Upper lobe of left lung (tissue), 6 donors: ENCODE data around the gene ABL2. TPM values are rescaled to one million over a fixed set of nuclear protein-coding genes. Genes with fewer than 3 reads are reported as not detected.

Experiments used
- ATAC-seq, 2 donors: fragments of 200-7000 bp; cut with Tn5 transposase; one replicate each; pipeline ENCODE4 v1.9.1; 2022; ENCODE audit warnings: mild to moderate bottlenecking in 2 of 2, moderate library complexity in 2 of 2; ENCODE audit not compliant: low FRiP score in 2 of 2
- DNase-seq, 2 donors: peaks; one replicate each; pipeline ENCODE4 v3.0.0-alpha.2; 2019 to 2020
- H3K27ac ChIP-seq, 4 donors: fragments of 200-600 bp; sonication (generic); one replicate each; pipeline ENCODE4 v1.5.1; 2016 to 2019
- H3K27me3 ChIP-seq, 4 donors: fragments of 200-600 bp; sonication (generic); one replicate each; pipeline ENCODE4 v1.5.1; 2017 to 2019
- H3K36me3 ChIP-seq, 4 donors: fragments of 200-600 bp; sonication (generic); one replicate each; pipeline ENCODE4 v1.5.1; 2016 to 2019
- H3K4me1 ChIP-seq, 4 donors: fragments of 200-600 bp; sonication (generic); one replicate each; pipeline ENCODE4 v1.5.1; 2018 to 2019
- H3K4me3 ChIP-seq, 4 donors: fragments of 200-600 bp; sonication (generic); one replicate each; pipeline ENCODE4 v1.5.1; 2017 to 2019; ENCODE audit warnings: mild to moderate bottlenecking in 2 of 4, moderate library complexity in 1 of 4
- H3K9me3 ChIP-seq, 4 donors: fragments of 200-600 bp; sonication (generic); one replicate each; pipeline ENCODE4 v1.5.1; 2018 to 2019
- EP300 ChIP-seq, 4 donors: sonication (generic); formaldehyde crosslinking; IDR thresholded peaks; one replicate each; pipeline ENCODE4 v1.5.1; 2017; ENCODE audit warnings: antibody characterized with exemption in 4 of 4, control low read depth in 2 of 4
- POLR2A ChIP-seq, 4 donors: fragments of 450-650 bp; IDR thresholded peaks; one replicate each; pipeline ENCODE4 v1.5.1; 2016 to 2017; ENCODE audit warnings: antibody characterized with exemption in 4 of 4, mild to moderate bottlenecking in 2 of 4
- POLR2AphosphoS5 ChIP-seq, 2 donors: sonication (generic); formaldehyde crosslinking; IDR thresholded peaks; one replicate each; pipeline ENCODE4 v1.5.1; 2017; ENCODE audit warnings: antibody characterized with exemption in 2 of 2
- WGBS, 2 donors: methylation state at CpG; one replicate each; pipeline ENCODE4 v1.1.5; 2017 to 2018; 5-methylcytosine and 5-hydroxymethylcytosine counted together
- total RNA-seq, 6 donors: library from RNA; depleted of rRNA in 4 of 6; stranded (reverse); fragments of >200 nt in 4 of 6; gene quantifications; one replicate each; pipeline versions ENCODE4 v1.1.0 to v1.2.1, GENCODE V29; 2016 to 2021
- TF ChIP-seq, protein P1 (sequence below), 6 experiments: fragments of 450-650 bp in 4 of 6; fragments of 200-600 bp in 2 of 6; sonication (generic) in 2 of 6; IDR thresholded peaks; one replicate each; pipeline ENCODE4 v1.5.1; 2016 to 2019; ENCODE audit warnings: antibody characterized with exemption in 6 of 6
- donor health status: DM: no; HTN: no; CAD: no; lungs with moderate emphysema.
- donor health status: DM: no; HTN: yes; CAD: no; lungs with severe emphysema.

The ABL2 gene
- total RNA-seq, 6 donors from 2014 or later, result 17.2 to 31.3 (median 22.9) TPM

DNA sequence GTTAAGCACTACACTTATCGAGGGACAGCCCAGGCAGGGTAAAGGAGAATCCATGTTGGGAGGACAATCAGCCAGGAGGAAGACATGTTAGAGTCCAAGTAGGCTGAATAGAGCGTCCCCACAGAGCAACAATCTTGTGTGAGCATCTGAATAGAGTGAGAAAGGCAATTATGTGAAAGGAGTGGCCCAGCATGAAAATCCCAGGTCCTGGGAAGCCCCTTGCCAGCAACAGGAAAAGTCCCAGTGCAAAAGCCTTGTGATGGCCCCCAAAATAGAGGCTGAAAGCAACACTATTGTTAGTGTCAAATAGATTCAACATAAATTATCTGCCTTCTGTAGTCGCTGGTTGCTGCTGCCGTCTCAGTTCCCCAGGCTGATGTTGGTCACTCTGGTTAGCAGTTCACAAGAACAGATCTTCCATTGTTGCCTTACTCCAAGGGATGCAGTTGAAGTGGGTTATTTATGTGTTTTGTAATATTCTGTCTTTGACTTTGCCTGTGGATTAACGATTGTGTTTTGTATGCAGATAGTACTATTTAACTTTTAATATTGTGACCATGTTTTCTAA is 12.1 kb upstream of the ABL2 start:
- H3K27me3 ChIP-seq, result no peaks in the 10 kb centered on the region
- WGBS, 2 donors, result 84 to 87% methylated on average over 5 of the region's 5 CpGs
- no peak for DNase-seq
- no peak overlapping the region for H3K27ac ChIP-seq
- H3K4me3 ChIP-seq, result no peak overlapping the region
- H3K4me1 ChIP-seq, result no peaks in the 10 kb centered on the region
- TF ChIP-seq POLR2AphosphoS5 (IDR thresholded peaks at IDR 0.05) (no peak), POLR2A (IDR thresholded peaks at IDR 0.05) (no peak), EP300 (IDR thresholded peaks at IDR 0.05) (no peak)
- TF ChIP-seq, protein P1, sequence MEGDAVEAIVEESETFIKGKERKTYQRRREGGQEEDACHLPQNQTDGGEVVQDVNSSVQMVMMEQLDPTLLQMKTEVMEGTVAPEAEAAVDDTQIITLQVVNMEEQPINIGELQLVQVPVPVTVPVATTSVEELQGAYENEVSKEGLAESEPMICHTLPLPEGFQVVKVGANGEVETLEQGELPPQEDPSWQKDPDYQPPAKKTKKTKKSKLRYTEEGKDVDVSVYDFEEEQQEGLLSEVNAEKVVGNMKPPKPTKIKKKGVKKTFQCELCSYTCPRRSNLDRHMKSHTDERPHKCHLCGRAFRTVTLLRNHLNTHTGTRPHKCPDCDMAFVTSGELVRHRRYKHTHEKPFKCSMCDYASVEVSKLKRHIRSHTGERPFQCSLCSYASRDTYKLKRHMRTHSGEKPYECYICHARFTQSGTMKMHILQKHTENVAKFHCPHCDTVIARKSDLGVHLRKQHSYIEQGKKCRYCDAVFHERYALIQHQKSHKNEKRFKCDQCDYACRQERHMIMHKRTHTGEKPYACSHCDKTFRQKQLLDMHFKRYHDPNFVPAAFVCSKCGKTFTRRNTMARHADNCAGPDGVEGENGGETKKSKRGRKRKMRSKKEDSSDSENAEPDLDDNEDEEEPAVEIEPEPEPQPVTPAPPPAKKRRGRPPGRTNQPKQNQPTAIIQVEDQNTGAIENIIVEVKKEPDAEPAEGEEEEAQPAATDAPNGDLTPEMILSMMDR (IDR thresholded peaks at IDR 0.05), result no peak
- no peak for ATAC-seq
- no peaks in the 10 kb centered on the region for H3K9me3 ChIP-seq
- H3K36me3 ChIP-seq, result no peaks in the 10 kb centered on the region

GRCh38 chr1:179237222-179237621 is 7.7 kb upstream of the ABL2 start:
- ATAC-seq, result no peak

GRCh38 chr1:179234863-179235262 is 5.4 kb upstream of the ABL2 start:
- no peaks in the 10 kb centered on the region for H3K27me3 ChIP-seq
- no peak overlapping the region for H3K4me3 ChIP-seq
- no peaks in the 10 kb centered on the region for H3K9me3 ChIP-seq
- 90 to 93% methylated on average over 1 of the region's 1 CpG for WGBS, 2 donors
- no peak for ATAC-seq
- TF ChIP-seq POLR2AphosphoS5 (IDR thresholded peaks at IDR 0.05) (no peak), EP300 (IDR thresholded peaks at IDR 0.05) (no peak), POLR2A (IDR thresholded peaks at IDR 0.05) (no peak)
- TF ChIP-seq, protein P1 (IDR thresholded peaks at IDR 0.05), result no peak
- DNase-seq, result no peak
- H3K4me1 ChIP-seq, result peaks cover 0 to 7% (median 5%) of the 10 kb centered on the region in 4 donors
- no peak overlapping the region for H3K27ac ChIP-seq
- H3K36me3 ChIP-seq, result no peaks in the 10 kb centered on the region

More at GRCh38 chr1:179237222-179237621, 7.7 kb upstream of the ABL2 start:
- DNase-seq, result no peak
- Histone ChIP-seq H3K27me3 (no peaks in the 10 kb centered on the region), H3K36me3 (no peaks in the 10 kb centered on the region), H3K27ac (no peak overlapping the region), H3K4me3 (no peak overlapping the region), H3K4me1 (no peaks in the 10 kb centered on the region), H3K9me3 (no peaks in the 10 kb centered on the region)
- no peak for TF ChIP-seq POLR2A (IDR thresholded peaks at IDR 0.05)
- TF ChIP-seq EP300 (IDR thresholded peaks at IDR 0.05), result no peak
- TF ChIP-seq, protein P1 (IDR thresholded peaks at IDR 0.05), result no peak
- no peak for TF ChIP-seq POLR2AphosphoS5 (IDR thresholded peaks at IDR 0.05)
- WGBS, 2 donors, result 70 to 83% methylated on average over 4 of the region's 4 CpGs

GRCh38 chr1:179231923-179232322 is 2.4 kb upstream of the ABL2 start:
- DNase-seq, result no peak
- no peak for TF ChIP-seq EP300 (IDR thresholded peaks at IDR 0.05)
- TF ChIP-seq, protein P1 (IDR thresholded peaks at IDR 0.05), result no peak
- TF ChIP-seq POLR2AphosphoS5 (IDR thresholded peaks at IDR 0.05), result no peak
- no peak for TF ChIP-seq POLR2A (IDR thresholded peaks at IDR 0.05)
- Histone ChIP-seq H3K27me3 (no peaks in the 10 kb centered on the region), H3K9me3 (no peaks in the 10 kb centered on the region), H3K4me1 (peaks cover 13 to 21% (median 19%) of the 10 kb centered on the region in 4 donors), H3K4me3 (no peak overlapping the region), H3K27ac (no peak overlapping the region), H3K36me3 (no peaks in the 10 kb centered on the region)
- no peak for ATAC-seq
- 97 to 98% methylated on average over 4 of the region's 4 CpGs for WGBS, 2 donors

GRCh38 chr1:179230721-179231120 is 1.2 kb upstream of the ABL2 start:
- no peaks in the 10 kb centered on the region for H3K27me3 ChIP-seq
- H3K4me3 ChIP-seq, result no peak overlapping the region
- H3K9me3 ChIP-seq, result no peaks in the 10 kb centered on the region
- no peaks in the 10 kb centered on the region for H3K36me3 ChIP-seq
- no peak for ATAC-seq
- TF ChIP-seq EP300 (IDR thresholded peaks at IDR 0.05) (no peak), POLR2AphosphoS5 (IDR thresholded peaks at IDR 0.05) (no peak), POLR2A (IDR thresholded peaks at IDR 0.05) (no peak)
- TF ChIP-seq, protein P1 (IDR thresholded peaks at IDR 0.05), result no peak
- WGBS, 2 donors, result 56 to 57% methylated on average over 3 of the region's 3 CpGs
- no peak for DNase-seq
- H3K4me1 ChIP-seq, result peaks cover 14 to 21% (median 19%) of the 10 kb centered on the region in 4 donors
- H3K27ac ChIP-seq, result no peak overlapping the region
